Measurements from ENCODE around the gene KRTAP2-3.
"Not testable (repeated sequence)": the region's sequence is repeated elsewhere in the genome, so short reads cannot be mapped to it uniquely, and the experiment has no call there.

The KRTAP2-3 gene

DNA sequence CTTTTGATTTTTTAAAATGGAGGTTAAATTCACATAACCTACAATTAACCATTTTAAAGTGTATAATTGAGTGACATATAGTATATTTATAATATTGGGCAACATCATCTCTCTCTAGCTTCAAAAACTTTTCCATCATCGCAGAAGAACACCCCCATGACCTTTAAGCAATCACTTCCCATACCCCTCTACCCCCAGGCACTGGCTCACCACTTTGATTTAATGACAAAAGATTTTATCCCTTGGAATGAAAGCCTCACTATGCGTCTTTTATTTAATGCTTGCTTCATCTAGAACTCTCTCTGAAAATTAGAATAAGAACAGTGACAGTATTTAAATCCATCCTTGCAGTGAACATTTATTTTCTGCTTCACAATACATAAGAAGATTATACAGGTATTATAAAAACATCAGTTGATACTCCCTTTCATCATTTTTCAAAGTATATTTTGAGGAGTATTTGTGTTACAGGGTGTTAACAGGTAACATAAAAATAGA, 22.0 kb downstream of the KRTAP2-3 start:
- no peak for DNase-seq (ENCODE audit: extremely low read depth in 1 of 2, low read depth in 1 of 2)

DNA sequence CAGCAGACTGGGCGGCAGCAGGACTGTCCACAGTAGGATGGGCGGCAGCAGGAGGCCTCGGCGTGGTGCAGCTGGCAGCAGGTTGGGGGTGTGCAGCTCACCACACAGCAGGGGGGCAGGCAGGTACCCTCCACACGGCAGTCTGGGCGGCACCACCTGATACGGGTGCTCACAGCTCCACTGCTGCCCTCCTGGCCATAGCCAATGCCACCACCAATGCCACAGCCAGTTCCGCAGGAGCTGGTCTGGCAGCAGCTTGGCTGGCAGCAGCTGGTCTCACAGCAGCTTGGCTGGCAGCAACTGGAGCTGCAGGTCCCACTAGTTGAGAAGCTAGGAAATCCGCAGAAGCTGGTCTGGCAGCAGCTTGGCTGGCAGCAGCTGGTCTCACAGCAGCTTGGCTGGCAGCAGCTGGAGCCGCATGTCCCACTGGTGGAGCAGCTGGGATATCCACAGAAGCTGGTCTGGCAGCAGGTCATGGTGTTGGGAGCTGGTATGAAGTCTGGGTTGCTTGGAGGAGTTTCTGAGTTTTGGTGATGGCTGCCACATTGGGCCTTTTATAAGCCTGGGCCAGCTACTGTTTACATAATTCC, 25.5 kb downstream of the KRTAP2-3 start, which contains the start of gene KRTAP1-3:
Gene KRTAP1-3, minus strand, starts transcription at position 529 of the 590 bp plus-strand sequence. Its CDS starts 53 bp downstream, at position 476.
- not testable (repeated sequence) for DNase-seq (ENCODE audit: extremely low read depth in 1 of 2, low read depth in 1 of 2)

DNA sequence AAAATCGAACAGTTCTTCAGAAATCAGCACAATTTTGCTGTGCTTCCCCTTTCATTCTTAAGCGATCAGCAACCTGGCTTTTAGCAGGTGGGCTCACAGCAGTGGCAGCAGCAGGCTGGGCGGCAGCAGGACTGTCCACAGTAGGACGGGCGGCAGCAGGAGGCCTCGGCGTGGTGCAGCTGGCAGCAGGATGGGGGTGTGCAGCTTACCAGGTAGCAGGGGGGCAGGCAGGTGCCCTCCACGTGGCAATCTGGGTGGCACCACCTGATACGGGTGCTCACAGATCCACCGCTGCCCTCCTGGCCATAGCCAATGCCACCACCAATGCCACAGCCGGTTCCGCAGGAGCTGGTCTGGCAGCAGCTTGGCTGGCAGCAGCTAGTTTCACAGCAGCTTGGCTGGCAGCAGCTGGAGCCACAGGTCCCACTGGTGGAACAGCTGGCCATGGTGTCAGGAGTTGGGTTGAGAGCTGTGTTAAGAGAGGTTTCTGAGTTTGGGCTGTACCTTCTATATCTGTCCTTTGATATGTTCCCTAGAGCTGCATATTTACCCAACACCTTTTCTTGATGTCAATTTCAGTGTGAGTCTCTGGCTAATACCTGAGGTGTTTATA, 30.2 kb downstream of the KRTAP2-3 start, which contains the start of gene KRTAP1-4:
Gene KRTAP1-4, minus strand, starts transcription at position 563 of the 613 bp plus-strand sequence. Its CDS starts 117 bp downstream, at position 446.
- no peak for DNase-seq (ENCODE audit: extremely low read depth in 1 of 2, low read depth in 1 of 2)

DNA sequence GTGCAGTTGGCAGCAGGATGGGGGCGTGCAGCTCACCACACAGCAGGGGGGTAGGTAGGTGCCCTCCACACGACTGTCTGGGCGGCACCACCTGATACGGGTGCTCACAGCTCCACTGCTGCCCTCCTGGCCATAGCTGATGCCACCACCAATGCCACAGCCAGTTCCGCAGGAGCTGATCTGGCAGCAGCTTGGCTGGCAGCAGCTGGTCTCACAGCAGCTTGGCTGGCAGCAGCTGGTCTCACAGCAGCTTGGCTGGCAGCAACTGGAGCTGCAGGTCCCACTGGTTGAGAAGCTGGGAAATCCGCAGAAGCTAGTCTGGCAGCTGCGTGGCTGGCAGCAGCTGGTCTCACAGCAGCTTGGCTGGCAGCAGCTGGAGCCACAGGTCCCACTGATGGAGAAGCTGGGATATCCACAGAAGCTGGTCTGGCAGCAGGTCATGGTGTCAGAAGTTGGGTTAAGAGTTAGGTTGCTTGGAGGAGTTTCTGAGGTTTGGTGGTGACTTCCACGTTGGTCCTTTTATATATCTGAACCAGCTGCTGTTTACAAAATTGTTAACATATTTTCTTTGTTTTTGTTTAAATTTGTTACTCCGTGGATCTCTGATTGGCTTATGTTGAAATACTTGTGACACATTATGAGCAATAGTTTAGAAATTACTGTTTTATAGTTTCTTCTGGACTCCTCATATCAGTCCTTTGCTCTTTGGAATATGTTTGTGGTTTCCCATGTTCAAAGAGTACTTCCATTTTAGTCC, 33.0 kb downstream of the KRTAP2-3 start, which contains the start of gene KRTAP1-5:
Gene KRTAP1-5, minus strand, starts transcription at position 494 of the 757 bp plus-strand sequence. Its CDS starts 53 bp downstream, at position 441.
- no peak for DNase-seq (ENCODE audit: extremely low read depth in 1 of 2, low read depth in 1 of 2)

DNA sequence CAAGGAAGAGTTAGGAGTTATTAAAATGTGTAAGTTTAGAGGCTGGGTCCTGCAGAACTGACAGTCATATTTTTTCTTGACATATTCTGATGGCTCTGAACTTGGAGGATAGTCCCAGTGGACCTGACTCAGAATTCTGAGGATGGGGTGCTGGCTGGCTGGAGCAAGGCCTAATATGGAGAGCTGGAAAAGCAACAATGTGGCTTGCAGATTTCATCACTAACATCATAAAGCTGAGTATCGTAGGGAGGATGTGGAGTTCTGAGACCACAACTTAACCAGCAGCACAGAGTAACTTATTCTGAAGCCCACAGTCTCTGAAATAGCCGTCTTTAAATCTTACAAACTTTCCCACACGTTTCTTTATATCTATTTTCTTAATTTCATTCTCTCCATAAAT, 35.2 kb downstream of the KRTAP2-3 start:
- DNase-seq (ENCODE audit: extremely low read depth in 1 of 2, low read depth in 1 of 2) = no peak

DNA sequence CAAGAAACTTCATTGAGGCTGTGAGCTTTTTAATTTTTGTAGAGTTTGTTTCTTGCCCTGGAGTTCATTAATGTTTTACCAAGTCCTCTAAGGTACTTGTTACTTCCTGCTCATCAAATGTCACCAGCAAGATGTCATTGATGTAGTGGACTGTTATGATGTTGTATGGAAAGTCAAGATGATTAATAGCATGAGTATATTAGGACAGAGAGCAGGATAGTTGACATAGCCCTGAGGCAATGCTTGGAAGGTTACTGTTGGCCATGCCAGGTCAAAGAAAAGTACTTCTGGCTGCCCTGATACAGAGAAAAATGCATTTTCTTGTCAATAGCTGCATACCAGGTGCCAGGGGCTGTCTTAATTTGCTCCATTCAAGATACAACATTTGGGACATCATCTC, 39.6 kb downstream of the KRTAP2-3 start:
- no peak for DNase-seq (ENCODE audit: extremely low read depth in 1 of 2, low read depth in 1 of 2)

DNA sequence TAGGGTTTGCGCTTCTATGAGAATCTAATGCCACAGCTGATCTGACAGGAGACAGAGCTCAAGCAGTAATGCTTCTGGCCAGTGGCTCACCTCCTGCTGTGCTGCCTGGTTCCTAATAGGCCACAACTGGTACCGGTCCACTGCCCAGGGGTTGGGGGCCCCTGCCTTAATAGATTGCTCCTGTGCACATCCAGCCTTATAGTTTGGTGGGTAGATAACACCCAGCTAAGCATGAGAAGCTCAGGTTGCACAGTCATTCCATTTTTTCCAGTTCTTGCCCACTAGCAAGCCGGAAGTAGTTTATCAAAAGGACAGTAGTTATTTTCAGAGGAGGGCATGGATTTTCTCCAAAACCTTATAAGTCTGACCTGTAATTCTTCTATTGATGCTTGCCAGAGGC, 40.5 kb downstream of the KRTAP2-3 start:
- DNase-seq (ENCODE audit: extremely low read depth in 1 of 2, low read depth in 1 of 2) = no peak

DNA sequence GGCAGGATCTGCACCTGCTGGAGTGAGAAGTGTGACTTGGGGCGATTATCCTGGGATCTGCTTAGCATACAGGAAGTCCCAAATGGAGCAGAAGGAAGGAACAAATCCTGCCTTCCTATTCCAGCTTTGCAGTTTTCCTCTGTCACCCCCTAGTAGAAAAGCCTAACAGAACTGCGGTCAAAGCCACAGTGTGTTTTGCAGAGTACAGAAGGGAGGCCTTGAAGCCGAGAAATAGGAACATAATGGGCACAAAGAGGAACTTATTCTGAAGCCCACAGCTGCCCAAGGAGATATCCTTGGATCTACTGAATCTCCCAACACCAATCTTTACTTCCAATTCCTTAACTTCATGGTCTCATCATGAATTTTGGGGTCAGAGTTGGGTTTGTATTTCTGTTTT, 41.4 kb downstream of the KRTAP2-3 start:
- DNase-seq (ENCODE audit: extremely low read depth in 1 of 2, low read depth in 1 of 2) = no peak

DNA sequence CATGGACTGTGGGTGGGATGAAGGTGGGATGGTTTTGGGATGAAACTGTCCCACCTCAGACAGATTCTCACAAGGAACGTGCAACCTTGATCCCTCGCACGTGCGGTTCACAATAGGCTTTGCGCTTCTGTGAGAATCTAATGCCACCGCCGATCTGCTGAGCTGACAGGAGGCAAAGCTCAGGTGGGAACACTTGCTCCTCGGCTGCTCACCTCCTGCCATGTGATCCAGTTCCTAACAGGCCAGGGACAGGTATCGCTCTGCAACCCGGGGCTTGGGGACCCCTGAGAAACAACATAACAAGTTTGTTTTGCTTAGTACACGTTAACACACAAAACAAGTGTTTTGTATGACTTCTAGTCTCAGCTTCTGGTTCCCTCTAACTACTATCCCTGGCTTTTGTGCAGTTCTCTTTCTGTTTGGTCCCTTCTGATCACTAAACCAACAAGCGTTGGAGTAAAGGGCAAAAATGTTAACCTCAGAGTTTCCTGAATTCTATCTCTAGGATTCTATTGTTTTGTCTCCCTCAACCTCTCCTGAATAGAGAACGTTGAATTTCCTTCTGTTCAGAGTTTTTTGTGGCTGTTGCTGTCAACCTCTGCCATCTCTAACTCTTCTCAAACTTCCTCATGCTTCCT, 43.2 kb downstream of the KRTAP2-3 start:
- DNase-seq (ENCODE audit: extremely low read depth in 1 of 2, low read depth in 1 of 2) = no peak

DNA sequence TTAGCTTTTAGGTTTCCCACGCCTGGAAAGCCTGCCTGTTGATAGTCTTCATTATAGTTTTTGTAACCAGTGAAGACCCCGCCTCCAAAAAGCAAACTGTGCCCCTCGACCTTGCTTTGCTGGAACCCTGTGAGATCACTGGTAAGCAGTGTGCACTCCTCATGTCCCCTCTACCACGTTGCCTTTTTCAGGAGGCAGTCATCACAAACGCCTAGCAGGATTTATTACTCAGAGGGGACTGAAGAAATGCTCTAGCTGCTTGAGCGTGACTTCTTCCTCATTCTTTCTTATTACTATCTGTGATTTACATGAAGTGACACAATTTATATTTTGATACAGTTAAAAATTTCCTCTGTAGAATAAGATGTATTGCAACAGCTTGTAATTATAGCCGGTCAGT, 44.5 kb downstream of the KRTAP2-3 start:
- DNase-seq (ENCODE audit: extremely low read depth in 1 of 2, low read depth in 1 of 2) = no peak

DNA sequence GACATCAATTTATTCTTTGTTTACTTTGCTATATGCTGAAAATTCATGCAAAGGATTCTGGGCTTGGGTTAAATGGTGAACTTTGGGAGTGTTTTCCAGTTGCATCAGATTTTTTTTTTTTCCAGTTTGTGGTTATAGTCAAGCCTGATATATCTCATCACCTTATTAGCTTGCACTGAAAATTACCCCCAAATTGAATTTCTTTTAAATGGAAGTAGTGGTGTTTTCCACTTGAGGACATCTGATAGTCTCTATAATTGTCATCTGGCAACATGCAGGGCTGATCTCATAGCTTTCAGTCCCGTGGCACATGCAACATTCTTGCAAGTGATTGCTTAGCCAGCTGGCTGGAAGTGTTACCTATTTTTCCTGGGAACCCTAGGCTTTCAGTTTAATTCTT, 46.3 kb downstream of the KRTAP2-3 start:
- no peak for DNase-seq (ENCODE audit: extremely low read depth in 1 of 2, low read depth in 1 of 2)

DNA sequence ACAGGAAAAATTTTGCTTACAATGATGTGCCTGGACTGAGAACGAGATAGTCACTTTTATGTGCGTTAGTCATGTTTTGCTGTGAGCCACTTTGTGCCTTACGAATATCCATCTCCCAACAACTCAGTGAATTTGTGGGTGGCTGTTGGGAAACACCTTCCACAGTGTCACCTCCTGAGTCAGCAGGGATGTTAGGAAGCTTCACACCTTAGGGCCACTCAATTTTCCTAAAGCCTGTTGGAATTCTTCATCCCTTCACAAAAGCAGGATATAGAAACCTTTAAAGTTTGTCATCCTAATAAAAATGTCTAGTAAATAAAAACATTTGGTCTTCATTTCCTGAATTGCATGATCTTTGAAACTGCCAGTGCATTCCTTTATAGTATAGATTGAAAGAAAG, 46.7 kb downstream of the KRTAP2-3 start:
- no peak for DNase-seq (ENCODE audit: extremely low read depth in 1 of 2, low read depth in 1 of 2)

DNA sequence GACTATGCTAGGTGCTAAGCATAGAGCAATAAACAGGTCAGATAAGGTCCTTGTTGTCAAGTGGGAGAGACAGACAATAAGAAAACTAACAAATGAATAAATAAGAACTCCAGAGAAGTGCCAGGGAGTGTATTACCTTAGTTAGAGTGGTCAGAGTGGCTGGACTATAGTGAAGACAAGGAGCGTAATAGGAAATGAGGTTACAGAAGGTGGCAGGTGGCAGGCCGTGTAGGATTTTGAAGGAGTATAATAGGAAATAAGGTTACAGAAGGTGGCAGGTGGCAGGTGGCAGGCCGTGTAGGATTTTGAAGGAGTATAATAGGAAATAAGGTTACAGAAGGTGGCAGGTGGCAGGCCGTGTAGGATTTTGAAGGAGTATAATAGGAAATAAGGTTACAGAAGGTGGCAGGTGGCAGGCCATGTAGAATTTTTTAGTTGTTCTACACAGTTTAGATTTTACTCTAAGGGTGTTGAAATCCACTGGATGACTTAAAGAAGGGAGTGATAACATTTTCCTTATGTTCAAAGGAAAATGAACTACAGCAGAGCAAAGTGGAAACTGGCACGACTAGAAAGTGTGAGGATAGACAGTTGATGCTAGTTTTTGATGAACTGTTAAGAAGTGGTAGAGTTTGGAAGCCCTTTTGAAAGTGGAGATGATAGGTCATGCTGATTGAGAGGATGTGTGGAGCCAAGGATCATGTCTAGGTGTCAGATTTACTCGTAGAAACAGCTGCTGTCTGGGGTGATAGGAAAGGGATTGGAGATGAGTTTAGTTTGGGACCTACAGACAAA, 47.4 kb downstream of the KRTAP2-3 start:
- no peak for DNase-seq (ENCODE audit: extremely low read depth in 1 of 2, low read depth in 1 of 2)

DNA sequence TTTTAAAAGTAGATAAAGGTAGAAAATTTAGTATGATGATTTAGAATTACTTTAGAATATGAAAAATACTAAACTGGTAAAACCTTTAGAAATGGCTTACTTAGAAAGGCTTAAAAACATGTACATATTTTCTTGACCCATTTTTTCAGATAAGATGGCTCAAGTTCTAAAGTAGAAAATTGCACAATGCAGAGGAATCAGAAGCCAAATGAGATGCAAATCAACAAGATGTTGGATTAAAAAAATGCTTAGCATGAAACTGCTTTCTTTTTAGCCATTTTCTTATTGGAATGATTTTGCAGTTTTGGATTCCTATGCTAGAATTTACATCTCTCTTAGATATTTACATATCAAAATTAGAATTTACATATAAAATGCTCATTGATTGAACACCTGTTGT, 49.5 kb downstream of the KRTAP2-3 start:
- DNase-seq (ENCODE audit: extremely low read depth in 1 of 2, low read depth in 1 of 2) = no peak

DNA sequence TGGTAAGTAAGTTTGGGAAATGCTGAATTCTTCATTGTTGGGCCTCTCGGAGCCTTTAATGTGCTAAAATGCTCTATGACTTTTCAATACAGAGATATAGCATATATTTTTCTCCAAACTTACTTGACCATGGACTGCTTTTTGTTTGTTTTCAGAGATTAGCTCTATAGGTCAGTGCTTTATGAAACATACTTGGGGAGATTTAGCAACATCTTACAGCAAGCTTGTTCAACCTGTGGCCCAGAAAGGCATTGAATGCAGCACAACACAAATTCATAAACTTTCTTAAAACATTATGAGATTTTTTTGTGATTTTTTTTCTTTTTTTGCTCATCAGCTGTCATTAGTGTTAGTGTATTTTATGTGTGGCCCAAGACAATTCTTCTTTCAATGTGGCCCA, 50.0 kb downstream of the KRTAP2-3 start:
- DNase-seq (ENCODE audit: extremely low read depth in 1 of 2, low read depth in 1 of 2) = no peak

DNA sequence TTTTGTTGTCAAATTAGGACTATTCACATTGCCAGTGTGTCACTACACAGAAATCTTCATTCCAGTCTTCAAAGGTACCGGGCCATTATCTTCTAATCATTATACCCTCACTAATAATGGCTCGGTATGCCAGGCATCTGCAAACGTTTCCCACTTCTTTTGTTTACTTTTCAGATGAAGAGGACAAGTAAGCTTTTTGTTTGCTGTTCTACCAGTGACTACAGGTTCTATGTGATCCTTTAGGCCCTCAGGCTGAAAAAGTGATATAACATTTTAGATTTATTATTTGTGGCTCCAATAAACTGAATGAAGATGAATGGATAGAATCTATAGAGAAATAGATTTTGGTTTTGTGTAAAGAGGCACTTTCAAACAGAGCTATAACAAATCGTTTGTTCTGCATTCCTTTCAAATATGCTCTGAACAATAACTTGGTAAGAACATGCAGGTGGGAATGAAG, 50.6 kb downstream of the KRTAP2-3 start:
- DNase-seq (ENCODE audit: extremely low read depth in 1 of 2, low read depth in 1 of 2) = no peak
